LNCaP clone FGC (cell line): ENCODE results near the gene MIER1.

Experiments
- DNase-seq: peaks from one replicate; pipeline ENCODE4 v3.0.0-alpha.2; 2011; ENCODE audit warnings: low read depth
- H3K4me3 ChIP-seq: 2 replicates; pipeline ENCODE4 v1.5.1; 2011; ENCODE audit warnings: mild to moderate bottlenecking, low read depth, low read length, control low read depth
- CTCF ChIP-seq: IDR thresholded peaks from 2 replicates; pipeline ENCODE4 v1.5.1; 2012; ENCODE audit warnings: mild to moderate bottlenecking; ENCODE audit not compliant: control insufficient read depth, insufficient read depth; ENCODE audit errors: extremely low read depth

MIER1 gene

GRCh38 chr1:67020765-67021164 is 96.0 kb downstream of the MIER1 start:
- no peak overlapping the region for H3K4me3 ChIP-seq
- DNase-seq = no peak
- no peak for TF ChIP-seq CTCF

- H3K4me3 ChIP-seq = no peak overlapping the region
- TF ChIP-seq CTCF = no peak
These were observed 104.7 kb downstream of the MIER1 start for GRCh38 chr1:67029472-67029871.

GRCh38 chr1:67031121-67031858 is 106.5 kb downstream of the MIER1 start:
- TF ChIP-seq CTCF = no peak
- DNase-seq = no peak
- H3K4me3 ChIP-seq = no peak overlapping the region

More at GRCh38 chr1:67029472-67029871, 104.7 kb downstream of the MIER1 start:
- DNase-seq = no peak

GRCh38 chr1:67031859-67032247 is 107.1 kb downstream of the MIER1 start:
- no peak for TF ChIP-seq CTCF
- no peak overlapping the region for H3K4me3 ChIP-seq
- no peak for DNase-seq
